Measurements from ENCODE around the gene SERPINH1.
A peak's percentile ranks its signal among the peaks of the same experiment; 100 is the strongest.

The SERPINH1 gene

DNA sequence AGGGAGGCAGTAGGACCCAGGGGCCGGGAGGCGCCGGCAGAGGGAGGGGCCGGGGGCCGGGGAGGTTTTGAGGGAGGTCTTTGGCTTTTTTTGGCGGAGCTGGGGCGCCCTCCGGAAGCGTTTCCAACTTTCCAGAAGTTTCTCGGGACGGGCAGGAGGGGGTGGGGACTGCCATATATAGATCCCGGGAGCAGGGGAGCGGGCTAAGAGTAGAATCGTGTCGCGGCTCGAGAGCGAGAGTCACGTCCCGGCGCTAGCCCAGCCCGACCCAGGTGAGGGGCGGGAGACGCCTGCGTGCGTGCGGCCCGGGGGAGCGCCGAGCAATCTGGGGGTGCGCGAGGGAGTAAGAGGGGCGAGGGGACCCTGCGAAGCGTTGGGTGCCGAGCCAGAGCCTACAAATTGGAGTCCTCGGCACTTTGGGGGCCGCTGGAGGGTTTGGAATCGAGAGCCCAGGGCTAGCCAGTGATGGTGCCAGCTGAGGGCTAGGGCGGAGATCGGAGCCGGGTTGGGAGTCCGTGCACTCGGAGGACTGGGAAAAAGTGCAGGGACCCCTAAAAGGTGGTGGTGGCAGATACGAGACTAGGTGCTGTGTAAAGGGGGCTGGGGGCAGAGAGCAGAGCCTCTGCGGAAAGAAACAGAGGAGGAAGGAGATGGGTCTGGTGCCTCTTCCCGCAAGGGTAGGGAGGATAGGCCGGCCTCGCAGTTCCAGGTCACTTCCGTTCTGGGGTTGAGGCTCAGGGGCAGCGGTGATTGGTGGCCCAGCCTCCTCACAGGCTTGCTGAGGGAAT, at the start of gene SERPINH1:
Gene SERPINH1 (plus strand): TSS at position 206 of the 788 bp plus-strand sequence. CDS start 4,097 bp downstream, outside the sequence.
- ATAC-seq (peak; percentile 91), DNase-seq (peak; percentile 83)

DNA sequence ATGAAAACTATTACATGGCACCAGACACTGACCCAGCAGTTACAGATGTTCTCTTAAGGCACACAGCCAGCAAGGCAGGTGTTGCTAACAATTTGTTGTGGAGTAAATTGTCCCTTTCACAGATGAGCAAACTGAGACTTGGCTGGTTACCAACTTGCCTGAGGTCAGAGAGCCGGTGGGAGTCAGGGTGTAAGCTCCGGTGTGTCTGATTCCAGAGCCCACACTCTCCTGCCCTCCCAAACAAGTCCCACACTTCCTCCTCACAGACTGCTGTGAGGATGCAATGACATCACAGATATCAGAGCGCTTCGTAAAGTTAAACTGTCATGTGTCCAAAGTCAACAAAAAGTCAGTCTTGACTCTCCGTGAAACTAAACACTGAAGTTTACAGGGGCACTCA, 48.8 kb upstream of the SERPINH1 start:
- DNase-seq (no peak), ATAC-seq (no peak)

GRCh38 chr11:75514596-75514995, 47.5 kb upstream of the SERPINH1 start:
- DNase-seq (no peak), ATAC-seq (no peak)

- no peak for DNase-seq
- no peak for ATAC-seq
Measured at GRCh38 chr11:75516140-75516539, 45.9 kb upstream of the SERPINH1 start.

GRCh38 chr11:75516886-75517285, 45.2 kb upstream of the SERPINH1 start:
- ATAC-seq, result no peak

DNA sequence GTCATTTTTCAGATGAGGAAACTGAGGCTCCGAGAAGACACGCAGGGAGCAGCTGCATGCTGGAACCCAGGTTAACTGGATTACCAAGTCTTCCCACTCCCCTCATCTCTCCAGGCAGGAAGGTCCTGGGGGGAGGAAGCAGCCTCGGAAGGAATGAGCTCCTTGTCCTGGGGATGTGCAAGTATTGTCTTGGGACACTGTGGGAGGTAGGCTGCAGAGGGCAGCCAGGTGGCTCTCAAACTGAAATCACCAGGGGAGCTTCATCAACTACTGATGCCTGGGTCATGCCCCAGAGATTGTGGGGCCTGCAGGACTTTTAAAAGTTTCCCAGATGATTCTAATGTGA, 43.9 kb upstream of the SERPINH1 start:
- ATAC-seq (no peak), DNase-seq (no peak)

More at GRCh38 chr11:75516886-75517285, 45.2 kb upstream of the SERPINH1 start:
- DNase-seq, result no peak

- ATAC-seq (no peak), DNase-seq (no peak)
Measured at GRCh38 chr11:75518771-75519653, 43.0 kb upstream of the SERPINH1 start.

DNA sequence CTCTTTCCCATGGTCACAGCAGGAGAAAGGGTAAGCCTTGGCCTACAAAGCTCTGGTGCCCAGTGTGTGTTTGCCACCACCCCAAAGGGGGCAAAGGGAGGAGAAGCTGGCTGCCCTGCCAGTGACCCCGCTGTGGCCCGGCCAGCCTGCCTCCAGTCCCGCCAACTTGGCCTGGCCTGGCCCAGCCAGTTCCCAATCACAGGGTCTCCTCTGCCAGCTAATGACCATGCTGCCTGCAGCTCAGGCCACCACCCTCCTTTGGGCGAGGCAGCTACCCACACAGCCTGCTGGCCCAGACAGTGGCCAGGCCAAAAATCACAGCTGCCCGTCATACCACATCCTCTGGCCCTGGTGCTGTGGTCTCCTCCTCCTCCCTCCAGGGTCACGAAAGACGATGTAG, 41.4 kb upstream of the SERPINH1 start:
- DNase-seq (no peak), ATAC-seq (no peak)

- no peak for DNase-seq
Measured at GRCh38 chr11:75522286-75523044, 39.6 kb upstream of the SERPINH1 start.

GRCh38 chr11:75523189-75523588, 38.9 kb upstream of the SERPINH1 start:
- DNase-seq (no peak), ATAC-seq (no peak)

More at GRCh38 chr11:75522286-75523044, 39.6 kb upstream of the SERPINH1 start:
- no peak for ATAC-seq

- peak; percentile 16 for DNase-seq
- no peak for ATAC-seq
Measured at GRCh38 chr11:75523811-75524664, 38.0 kb upstream of the SERPINH1 start.

GRCh38 chr11:75524665-75525432, 37.2 kb upstream of the SERPINH1 start:
- no peak for ATAC-seq
- DNase-seq, result peak; percentile 37

GRCh38 chr11:75525433-75526191, 36.4 kb upstream of the SERPINH1 start, which contains the start of gene GDPD5:
Gene GDPD5 (minus strand): TSS chr11:75525941. CDS start chr11:75477735, 48,206 bp downstream.
- peak; percentile 87 for ATAC-seq

GRCh38 chr11:75526192-75526541, 35.9 kb upstream of the SERPINH1 start:
- ATAC-seq (no peak), DNase-seq (no peak)

More at GRCh38 chr11:75525433-75526191, 36.4 kb upstream of the SERPINH1 start, which contains the start of gene GDPD5:
- DNase-seq, result peak; percentile 82

DNA sequence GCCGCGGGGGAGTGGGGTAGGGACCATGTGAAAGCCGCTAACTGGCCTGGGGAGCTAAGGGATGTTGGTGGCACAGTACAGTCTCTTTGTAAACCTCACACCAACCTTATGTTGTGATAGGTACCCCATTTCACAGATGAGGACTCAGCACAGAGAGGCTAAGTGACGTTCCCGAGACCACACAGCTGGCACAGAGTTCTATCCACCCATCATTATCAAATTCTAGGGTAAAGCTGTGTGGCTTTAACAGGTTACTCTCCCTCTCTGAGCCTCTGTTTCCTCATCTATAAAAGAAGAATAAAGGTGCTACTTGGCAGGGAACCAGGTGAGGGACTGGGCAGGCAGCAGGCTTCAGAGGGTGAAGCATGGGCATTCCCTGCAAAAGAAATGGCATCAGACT, 34.9 kb upstream of the SERPINH1 start:
- ATAC-seq, result no peak
- no peak for DNase-seq

DNA sequence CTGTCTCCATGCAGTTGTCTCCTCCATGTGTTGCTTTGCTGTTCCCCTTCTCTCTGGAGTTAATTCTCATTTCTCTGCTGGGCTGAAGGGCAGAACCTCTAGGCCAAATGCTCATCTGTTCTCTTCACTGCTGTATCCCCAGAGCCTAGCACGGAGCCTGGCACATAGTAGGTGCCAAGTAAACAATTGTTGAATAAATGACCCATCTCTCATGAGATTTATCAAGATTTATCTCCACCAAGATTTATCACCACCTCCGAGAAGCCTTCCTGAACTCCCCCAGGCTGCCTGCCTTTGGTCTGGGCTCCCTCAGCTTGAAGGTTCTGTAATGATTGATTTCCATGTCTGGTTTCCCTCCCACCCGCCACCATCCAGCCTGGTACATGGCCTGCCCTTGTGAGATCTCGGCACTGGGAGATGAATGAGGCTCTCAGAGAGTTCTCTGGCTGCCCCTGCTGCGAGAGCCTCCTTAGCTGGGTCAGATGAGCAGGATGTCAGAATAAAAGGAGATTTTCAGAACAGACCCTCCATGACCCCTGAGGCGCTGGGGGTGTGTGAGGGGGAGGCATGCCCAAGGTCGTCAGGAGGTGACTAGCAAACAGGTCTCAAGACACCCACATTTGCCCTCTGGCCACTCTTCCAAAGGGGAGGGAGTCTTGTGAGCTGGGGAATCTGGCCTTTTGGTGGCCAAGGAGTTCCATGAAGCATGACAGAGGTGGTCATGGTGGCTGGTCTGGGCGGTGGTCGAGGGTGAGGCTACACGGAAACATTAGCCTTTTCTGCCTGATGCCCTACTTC, 33.9 kb upstream of the SERPINH1 start:
- ATAC-seq (no peak), DNase-seq (no peak)

- ATAC-seq (no peak), DNase-seq (no peak)
Measured at GRCh38 chr11:75530577-75530976, 31.5 kb upstream of the SERPINH1 start.

DNA sequence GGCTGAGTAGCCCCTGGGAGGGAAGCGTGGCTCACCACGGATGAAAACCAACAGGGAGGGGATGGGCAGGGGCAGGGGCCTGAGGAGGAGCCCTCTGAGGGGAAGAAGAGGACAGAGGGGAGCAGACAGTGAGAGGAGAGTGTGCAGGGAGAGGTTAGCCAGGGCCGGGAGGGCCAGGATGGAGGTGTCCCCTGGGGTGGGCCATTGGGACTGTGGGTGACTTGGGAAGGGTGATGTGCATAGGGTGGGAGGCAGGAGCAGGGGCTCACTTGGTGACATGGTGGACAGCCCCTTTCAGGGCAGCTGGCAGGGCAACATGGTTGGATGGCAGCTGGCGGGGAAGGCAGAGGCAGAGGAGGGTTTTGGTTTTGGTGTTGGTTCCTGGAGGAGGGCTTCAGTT, 30.7 kb upstream of the SERPINH1 start:
- ATAC-seq (no peak), DNase-seq (no peak)
